ENCODE results near the gene PTPDC1.

DNA sequence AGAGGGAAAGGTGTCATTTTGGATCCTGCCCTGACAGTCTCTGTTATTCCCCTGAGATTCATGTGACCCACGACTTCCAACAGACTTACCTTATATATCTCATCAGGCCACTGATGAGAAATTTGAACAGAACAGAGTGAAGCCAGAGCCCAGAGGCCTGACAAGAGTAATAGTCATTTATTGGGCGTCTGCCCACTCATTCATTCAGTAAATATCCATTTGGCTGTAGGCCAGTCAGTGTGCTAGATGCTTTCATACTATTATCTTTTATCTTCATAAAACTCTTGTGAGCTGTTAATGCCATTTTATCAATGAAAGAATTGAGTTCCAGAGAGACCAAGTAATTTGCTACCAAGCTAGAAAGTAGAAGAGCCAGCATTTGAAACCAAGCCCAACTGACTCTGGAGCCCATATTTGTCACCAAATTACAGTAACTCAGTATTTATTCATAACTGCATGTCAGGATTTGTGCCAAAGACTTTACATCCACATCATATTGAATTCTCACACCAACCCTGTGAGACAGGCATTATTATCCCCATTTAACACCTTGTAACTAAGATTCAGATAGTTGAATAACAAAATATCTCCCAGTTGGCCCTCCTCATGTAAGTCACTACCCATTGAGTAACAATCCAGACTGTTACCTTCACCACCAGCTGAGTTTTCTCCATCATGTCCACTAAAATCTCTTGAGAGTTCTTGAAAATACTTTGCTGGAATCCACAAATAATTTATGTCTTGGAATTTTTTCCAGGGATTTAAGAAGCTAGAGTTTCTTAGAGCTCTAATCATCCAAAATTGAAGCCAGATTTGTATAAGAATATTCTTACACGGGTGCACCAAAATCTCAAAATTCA lies 2.5 kb downstream of the PTPDC1 start:
- TF ChIP-seq, protein P1, sequence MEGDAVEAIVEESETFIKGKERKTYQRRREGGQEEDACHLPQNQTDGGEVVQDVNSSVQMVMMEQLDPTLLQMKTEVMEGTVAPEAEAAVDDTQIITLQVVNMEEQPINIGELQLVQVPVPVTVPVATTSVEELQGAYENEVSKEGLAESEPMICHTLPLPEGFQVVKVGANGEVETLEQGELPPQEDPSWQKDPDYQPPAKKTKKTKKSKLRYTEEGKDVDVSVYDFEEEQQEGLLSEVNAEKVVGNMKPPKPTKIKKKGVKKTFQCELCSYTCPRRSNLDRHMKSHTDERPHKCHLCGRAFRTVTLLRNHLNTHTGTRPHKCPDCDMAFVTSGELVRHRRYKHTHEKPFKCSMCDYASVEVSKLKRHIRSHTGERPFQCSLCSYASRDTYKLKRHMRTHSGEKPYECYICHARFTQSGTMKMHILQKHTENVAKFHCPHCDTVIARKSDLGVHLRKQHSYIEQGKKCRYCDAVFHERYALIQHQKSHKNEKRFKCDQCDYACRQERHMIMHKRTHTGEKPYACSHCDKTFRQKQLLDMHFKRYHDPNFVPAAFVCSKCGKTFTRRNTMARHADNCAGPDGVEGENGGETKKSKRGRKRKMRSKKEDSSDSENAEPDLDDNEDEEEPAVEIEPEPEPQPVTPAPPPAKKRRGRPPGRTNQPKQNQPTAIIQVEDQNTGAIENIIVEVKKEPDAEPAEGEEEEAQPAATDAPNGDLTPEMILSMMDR (IDR thresholded peaks at IDR 0.05): no peak
- no peak for TF ChIP-seq POLR2A (IDR thresholded peaks at IDR 0.05)
